Fibroblast of mammary gland (primary cell): ENCODE data around the gene S100A13.
A peak's percentile ranks its signal among the peaks of the same experiment; 100 is the strongest.

Source experiments
- DNase-seq: peaks from one replicate; pipeline ENCODE4 v3.0.0-alpha.2; 2010; ENCODE audit warnings: low read depth
- H3K4me3 ChIP-seq: 2 replicates; pipeline ENCODE4 v1.5.1; 2011; ENCODE audit warnings: low read depth, mild to moderate bottlenecking, low read length, moderate library complexity; ENCODE audit not compliant: control insufficient read depth
- CTCF ChIP-seq: conservative IDR thresholded peaks from 2 replicates; pipeline ENCODE4 v1.5.1; 2011; ENCODE audit warnings: low read depth, low read length, inconsistent platforms; ENCODE audit not compliant: control insufficient read depth, insufficient read depth

Gene S100A13

GRCh38 chr1:153639280-153639679 is 12.0 kb upstream of the S100A13 start:
- DNase-seq: no peak
- TF ChIP-seq CTCF: no peak
- no peak overlapping the region for H3K4me3 ChIP-seq

- no peak for DNase-seq
- no peak overlapping the region for H3K4me3 ChIP-seq
- TF ChIP-seq CTCF: no peak
Observed at GRCh38 chr1:153638261-153638660, 11.0 kb upstream of the S100A13 start.

GRCh38 chr1:153636312-153636711 is 9.0 kb upstream of the S100A13 start:
- H3K4me3 ChIP-seq: no peak overlapping the region
- TF ChIP-seq CTCF: no peak
- DNase-seq: no peak

GRCh38 chr1:153635872-153636271 is 8.6 kb upstream of the S100A13 start:
- no peak for DNase-seq
- TF ChIP-seq CTCF: no peak
- H3K4me3 ChIP-seq: peak overlapping the region; percentile 99

GRCh38 chr1:153633754-153634665 is 6.7 kb upstream of the S100A13 start, which contains the start of gene CHTOP:
TSS of gene CHTOP (plus strand) at chr1:153634066. CDS start at chr1:153636589, 2,523 bp downstream.
- peak within 1 kb of the TSS; percentile 99 for H3K4me3 ChIP-seq
- TF ChIP-seq CTCF: no peak
- DNase-seq: peak; percentile 99

GRCh38 chr1:153633161-153633753 is 6.0 kb upstream of the S100A13 start:
- peak overlapping the region; percentile 99 for H3K4me3 ChIP-seq
- no peak for TF ChIP-seq CTCF
- no peak for DNase-seq
